Stimulated activated CD4-positive, alpha-beta T cell treated with anti-CD3 and anti-CD28 coated beads, Interleukin-1b, Interleukin-23, amount 100 ng/mL, for 4 hours (primary cell): ENCODE measurements around the gene NFASC.

Experiments
- DNase-seq, 2 donors: peaks; one replicate each; pipeline ENCODE4 v3.0.0-alpha.2; 2020; ENCODE audit warnings: low read depth in 2 of 2

The NFASC gene

GRCh38 chr1:205062895-205063294, 192.2 kb downstream of the NFASC start:
- DNase-seq: no peak

- no peak for DNase-seq
These were observed 193.6 kb downstream of the NFASC start for GRCh38 chr1:205064301-205064700.

- no peak for DNase-seq
These were observed 194.2 kb downstream of the NFASC start for GRCh38 chr1:205064741-205065316.

- no peak for DNase-seq
These were observed 195.0 kb downstream of the NFASC start for GRCh38 chr1:205065666-205066065.

GRCh38 chr1:205066141-205066818, 195.6 kb downstream of the NFASC start:
- no peak for DNase-seq

- no peak for DNase-seq
These were observed 196.4 kb downstream of the NFASC start for GRCh38 chr1:205067031-205067430.

GRCh38 chr1:205068001-205068400, 197.3 kb downstream of the NFASC start:
- DNase-seq: no peak

- DNase-seq: no peak
These were observed 197.9 kb downstream of the NFASC start for GRCh38 chr1:205068457-205069040.

GRCh38 chr1:205069371-205070125, 198.9 kb downstream of the NFASC start:
- DNase-seq: no peak

GRCh38 chr1:205071028-205071409, 200.4 kb downstream of the NFASC start:
- DNase-seq: no peak

GRCh38 chr1:205071801-205072200, 201.1 kb downstream of the NFASC start:
- no peak for DNase-seq

GRCh38 chr1:205072286-205072685, 201.6 kb downstream of the NFASC start:
- no peak for DNase-seq
